ENCODE measurements around the gene RAB39B. TPM values are rescaled to one million over a fixed set of nuclear protein-coding genes. Genes with fewer than 3 reads are reported as not detected.

RAB39B gene
- total RNA-seq, 1 donor from 2014 or later = 0.13 TPM

DNA sequence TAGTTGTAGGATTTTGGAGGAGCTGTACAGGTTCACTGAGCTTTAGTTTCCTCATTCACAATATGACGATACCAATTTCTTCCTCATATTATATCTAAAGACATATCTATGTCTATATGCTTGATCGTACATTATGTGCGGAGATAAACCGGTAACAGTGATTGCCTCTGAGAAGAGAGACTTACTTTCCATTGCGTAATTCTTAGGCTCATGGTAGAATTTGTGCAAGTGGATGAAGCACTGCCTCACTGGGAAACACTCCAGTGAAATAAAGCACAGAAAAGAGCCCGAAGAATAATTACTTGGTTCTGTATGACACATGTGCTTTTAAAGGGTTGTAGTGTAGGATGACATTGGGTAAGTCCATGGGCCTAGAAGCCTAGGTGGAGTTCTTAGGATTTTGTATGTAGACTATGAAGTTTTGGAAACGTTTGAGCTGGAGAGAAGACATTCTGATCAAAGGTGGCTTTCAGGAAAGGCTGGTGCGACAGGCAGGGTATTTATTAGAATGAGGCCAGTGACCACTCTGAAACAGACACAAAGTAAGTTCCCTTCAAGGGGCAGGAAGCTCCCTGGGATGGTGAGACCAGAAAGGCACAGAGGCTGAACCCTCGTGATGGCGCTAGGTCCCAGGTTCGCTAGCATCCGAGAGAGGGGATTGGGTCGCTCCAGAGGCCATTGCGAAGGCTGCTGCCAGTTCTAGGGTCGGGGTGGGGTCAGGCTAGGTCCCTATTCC, 48.7 kb downstream of the RAB39B start:
- no peak for DNase-seq (ENCODE audit: low spot score)

DNA sequence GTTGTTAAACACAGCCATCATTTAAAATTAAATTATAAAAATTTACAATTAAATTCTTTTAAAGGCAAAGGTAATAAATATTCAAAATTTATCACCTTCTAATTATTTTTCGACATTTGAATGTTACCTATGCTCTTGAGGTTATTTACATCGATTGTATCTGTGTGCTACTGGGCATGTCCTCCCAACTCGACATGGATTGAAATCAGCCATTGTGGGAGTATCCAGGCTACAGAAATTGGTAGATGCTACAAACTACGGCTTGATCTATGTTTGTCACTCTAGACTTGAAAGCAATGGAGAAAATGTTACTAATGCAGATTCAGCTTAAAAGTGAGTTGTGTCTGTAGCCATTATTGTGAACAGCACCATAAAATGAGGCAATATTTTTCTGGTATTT, 50.6 kb downstream of the RAB39B start:
- DNase-seq (ENCODE audit: low spot score) = no peak

GRCh38 chrX:155211208-155211607, 53.1 kb downstream of the RAB39B start:
- DNase-seq (ENCODE audit: low spot score) = no peak

Other genes starting within 250 kb of the RAB39B start
- gene F8, start 241.8 kb downstream of the RAB39B start, total RNA-seq = 43.5 TPM
- gene FUNDC2, start 237.6 kb downstream of the RAB39B start, total RNA-seq = 116 TPM
- 6.8 TPM for gene CMC4, start 193.4 kb downstream of the RAB39B start, total RNA-seq
- 26.3 TPM for gene MTCP1, start 193.4 kb downstream of the RAB39B start, total RNA-seq
- gene BRCC3, start 193.0 kb downstream of the RAB39B start, total RNA-seq = 20.5 TPM
- gene VBP1, start 48.0 kb downstream of the RAB39B start, total RNA-seq = 32.3 TPM
- 20.8 TPM for gene CLIC2, start 70.1 kb upstream of the RAB39B start, total RNA-seq
- gene F8A2, start 117.6 kb upstream of the RAB39B start, total RNA-seq = not detected
- 19.4 TPM for gene F8A3, start 194.1 kb upstream of the RAB39B start, total RNA-seq

Data from mesenteric fat pad (tissue), 1 donor.